ENCODE results near the gene GPHN. TPM values are rescaled to one million over a fixed set of nuclear protein-coding genes. Genes with fewer than 3 reads are reported as not detected.

Gene GPHN
- total and polyA plus RNA-seq, 2 of the 4 experiments (the other 2 are of a cell fraction): 8.0 to 8.1 TPM

GRCh38 chr14:67056684-67057083, 548.7 kb downstream of the GPHN start:
- Histone ChIP-seq H2AK9ac (replicated peaks; ENCODE audit: low read depth, low read length, poor library complexity) (no peak overlapping the region), H3K18ac (ENCODE audit: low read depth, low read length) (no peak overlapping the region), H4K91ac (ENCODE audit: insufficient read depth, low read depth, low read length) (no peak overlapping the region), H3K79me1 (ENCODE audit: low read depth in 1 of 2, low read length in 2 of 2) (no peaks in the 10 kb centered on the region), H3K9ac (ENCODE audit: low read depth, low read length) (no peak overlapping the region), H3K27me3 (ENCODE audit: control insufficient read depth, insufficient read depth, low read length) (no peaks in the 10 kb centered on the region), H3K4me3 (ENCODE audit: insufficient read depth, low read depth, low read length) (no peak overlapping the region), H2BK5ac (ENCODE audit: low read depth, low read length, poor library complexity, severe bottlenecking) (no peak overlapping the region), H2BK15ac (ENCODE audit: low read depth, low read length) (no peak overlapping the region), H3K4me2 (ENCODE audit: low read depth, low read length) (no peak overlapping the region), H3K4ac (ENCODE audit: low read depth, low read length) (no peak overlapping the region), H3K56ac (ENCODE audit: extremely low read depth, insufficient read depth, low read length) (no peak overlapping the region), H4K5ac (ENCODE audit: low read depth, low read length) (no peak overlapping the region), H2AFZ (replicated peaks; ENCODE audit: low read length, poor library complexity) (no peak overlapping the region), H4K20me1 (ENCODE audit: insufficient read depth, low read length) (no peaks in the 10 kb centered on the region), H3K9me1 (ENCODE audit: insufficient read depth, low read length) (no peaks in the 10 kb centered on the region), H2BK20ac (ENCODE audit: low read depth, low read length) (no peak overlapping the region), H3K4me1 (ENCODE audit: control insufficient read depth, insufficient read depth, low read length) (no peaks in the 10 kb centered on the region), H3K14ac (replicated peaks; ENCODE audit: low read depth, low read length) (no peak overlapping the region), H2BK120ac (ENCODE audit: low read depth, low read length) (no peak overlapping the region), H4K8ac (ENCODE audit: low read depth in 2 of 2, low read length in 2 of 2) (no peak overlapping the region), H2AK5ac (ENCODE audit: low read depth, low read length) (no peak overlapping the region), H3K9me3 (ENCODE audit: control insufficient read depth, insufficient read depth, low read length) (no peaks in the 10 kb centered on the region; the same call in 1 of the 2 replicates), H3K36me3 (ENCODE audit: control insufficient read depth, insufficient read depth, low read length) (no peaks in the 10 kb centered on the region), H3K27ac (ENCODE audit: insufficient read depth, low read length) (no peak overlapping the region), H3K23ac (ENCODE audit: low read depth, low read length) (no peak overlapping the region)
- DNase-seq (no peak), ATAC-seq (ENCODE audit: low read depth) (no peak)
- ChIA-PET POLR2A (ENCODE audit: unreplicated experiment) (no interaction called here), CTCF (interaction anchor here (0.5 kb wide), 1 partner anchor 105 kb away, joined by 5 read pairs; no protein-coding TSS in a partner anchor)
- no CpG with 5 or more reads among the region's 21 CpGs for WGBS, 2 experiments (ENCODE audit: extremely low coverage in 2 of 2, insufficient read length in 1 of 2)
- dilution Hi-C loops (cut with HindIII; ENCODE audit: low sequenced_read_pairs, unreplicated experiment): no loop called here
- intact Hi-C loops (cut with micrococcal nuclease): no loop called here
- no TSS peak for BruUV-seq (replicated peaks)
- TF ChIP-seq CEBPB (IDR thresholded peaks at IDR 0.05; ENCODE audit: low read depth, low read length): no peak
- TF ChIP-seq MAZ (IDR thresholded peaks at IDR 0.05; ENCODE audit: borderline replicate concordance, low read depth, low read length): no peak
- no peak for TF ChIP-seq NFE2L2 (IDR thresholded peaks at IDR 0.05; ENCODE audit: low read depth, low read length)
- TF ChIP-seq RAD21 (IDR thresholded peaks at IDR 0.05; ENCODE audit: low read length): no peak
- TF ChIP-seq BHLHE40 (IDR thresholded peaks at IDR 0.05; ENCODE audit: low read depth, low read length): no peak
- TF ChIP-seq USF2 (IDR thresholded peaks at IDR 0.05; ENCODE audit: low read depth, low read length): no peak
- no peak for TF ChIP-seq CTCF (conservative IDR thresholded peaks at IDR 0.05; ENCODE audit: low read depth, low read length)
- TF ChIP-seq MXI1 (IDR thresholded peaks at IDR 0.05; ENCODE audit: borderline replicate concordance, low read depth, low read length): no peak
- no peak for TF ChIP-seq SMC3 (IDR thresholded peaks at IDR 0.05; ENCODE audit: low read depth, low read length)
- TF ChIP-seq MAFK (IDR thresholded peaks at IDR 0.05; ENCODE audit: low read depth, low read length): no peak
- no peak for TF ChIP-seq CHD1 (IDR thresholded peaks at IDR 0.05; ENCODE audit: low read depth, low read length)
- no peak for TF ChIP-seq ELK1 (IDR thresholded peaks at IDR 0.05; ENCODE audit: borderline replicate concordance, low read depth, low read length)
- TF ChIP-seq FOS (IDR thresholded peaks at IDR 0.05; ENCODE audit: low read depth, low read length): no peak
- TF ChIP-seq RCOR1 (IDR thresholded peaks at IDR 0.05; ENCODE audit: insufficient replicate concordance, low read length): no peak
- TF ChIP-seq RFX5 (IDR thresholded peaks at IDR 0.05; ENCODE audit: low read depth, low read length): no peak
- no peak for TF ChIP-seq POLR2A (IDR thresholded peaks at IDR 0.05; ENCODE audit: low read depth, low read length)
- in situ Hi-C loops (cut with MboI; ENCODE audit: low sequenced_read_pairs): no loop called here
